Ovary (tissue), 3 donors: Measurements from ENCODE around the gene PTPRK.

ENCODE experiments used
- POLR2A ChIP-seq: fragments of 450-650 bp; IDR thresholded peaks from one replicate; pipeline ENCODE4 v1.6.1; 2017; ENCODE audit warnings: antibody characterized with exemption, mild to moderate bottlenecking, moderate library complexity
- TF ChIP-seq, protein P1 (sequence below), 3 donors: fragments of 450-650 bp in 2 of 3; fragments of 200-600 bp in 1 of 3; IDR thresholded peaks; one replicate each; pipeline versions ENCODE4 v1.5.1 to v1.8.0; 2016 to 2022; ENCODE audit warnings: antibody characterized with exemption in 3 of 3, mild to moderate bottlenecking in 1 of 3
- donor health status: DM: no; HTN: no; CAD: no.

- TF ChIP-seq, protein P1, sequence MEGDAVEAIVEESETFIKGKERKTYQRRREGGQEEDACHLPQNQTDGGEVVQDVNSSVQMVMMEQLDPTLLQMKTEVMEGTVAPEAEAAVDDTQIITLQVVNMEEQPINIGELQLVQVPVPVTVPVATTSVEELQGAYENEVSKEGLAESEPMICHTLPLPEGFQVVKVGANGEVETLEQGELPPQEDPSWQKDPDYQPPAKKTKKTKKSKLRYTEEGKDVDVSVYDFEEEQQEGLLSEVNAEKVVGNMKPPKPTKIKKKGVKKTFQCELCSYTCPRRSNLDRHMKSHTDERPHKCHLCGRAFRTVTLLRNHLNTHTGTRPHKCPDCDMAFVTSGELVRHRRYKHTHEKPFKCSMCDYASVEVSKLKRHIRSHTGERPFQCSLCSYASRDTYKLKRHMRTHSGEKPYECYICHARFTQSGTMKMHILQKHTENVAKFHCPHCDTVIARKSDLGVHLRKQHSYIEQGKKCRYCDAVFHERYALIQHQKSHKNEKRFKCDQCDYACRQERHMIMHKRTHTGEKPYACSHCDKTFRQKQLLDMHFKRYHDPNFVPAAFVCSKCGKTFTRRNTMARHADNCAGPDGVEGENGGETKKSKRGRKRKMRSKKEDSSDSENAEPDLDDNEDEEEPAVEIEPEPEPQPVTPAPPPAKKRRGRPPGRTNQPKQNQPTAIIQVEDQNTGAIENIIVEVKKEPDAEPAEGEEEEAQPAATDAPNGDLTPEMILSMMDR (IDR thresholded peaks at IDR 0.05), result no peak
- no peak for TF ChIP-seq POLR2A
Observed at GRCh38 chr6:128252341-128253176, 267.8 kb downstream of the PTPRK start.
